GM12878 (cell line): ENCODE results near the gene THOC7. TPM values are rescaled to one million over a fixed set of nuclear protein-coding genes. Genes with fewer than 3 reads are reported as not detected.

ENCODE experiments used
- ATAC-seq: fragments of 200-7000 bp; cut with Tn5 transposase; 3 replicates; pipeline ENCODE4 v1.9.1; 2020; ENCODE audit warnings: mild to moderate bottlenecking, moderate library complexity
- BruUV-seq: library from RNA; stranded (reverse); fragments of 400-500 nt; replicated peaks from 2 replicates; lab custom pipeline; 2021; lab: Mats Ljungman, UMichigan
- CTCF ChIA-PET: fragments of 300-600 bp; sonication (Branson Sonifier 250); formaldehyde crosslinking; extraction: SDS; loops from one replicate; lab custom pipeline; 2021; ENCODE audit warnings: inconsistent platforms; lab: Yijun Ruan, JAX
- POLR2A ChIA-PET: fragments of 350-600 bp; formaldehyde crosslinking; extraction: SDS; loops from one replicate; lab custom pipeline; 2021; ENCODE audit warnings: inconsistent platforms; lab: Charles Lee
- RAD21 ChIA-PET: fragments of 300-600 bp; sonication (Branson Sonifier 250); formaldehyde crosslinking; loops from one replicate; lab custom pipeline; 2023; ENCODE audit warnings: antibody characterized with exemption; ENCODE audit not compliant: unreplicated experiment; lab: Charles Lee
- SMC1A ChIA-PET: fragments of 300-600 bp; sonication (Branson Sonifier 250); formaldehyde crosslinking; loops from one replicate; lab custom pipeline; 2023; ENCODE audit not compliant: unreplicated experiment, uncharacterized antibody; lab: Charles Lee
- DNase-seq: peaks from one replicate; pipeline ENCODE4 v3.0.0-alpha.2; 2011; ENCODE audit warnings: low read depth, low spot score
- FAIRE-seq: peaks from 3 replicates; lab custom pipeline; 2011; peaks lifted over from hg19 to GRCh38; lab: Jason Lieb, UNC
- H2AFZ ChIP-seq: 2 replicates; pipeline ENCODE4 v1.6.0; 2011; ENCODE audit warnings: low read depth, low read length, control low read depth; ENCODE audit not compliant: control insufficient read depth
- H3K27ac ChIP-seq: 2 replicates; pipeline ENCODE4 v1.5.1; 2011; ENCODE audit warnings: control low read depth; ENCODE audit not compliant: control insufficient read depth, insufficient read depth
- H3K27me3 ChIP-seq, 2 experiments: replicated peaks in 1 of 2; 2 replicates each; pipeline versions ENCODE4 v1.6.0 to v1.6.1; 2011; ENCODE audit warnings: low read length in 1 of 2; ENCODE audit not compliant: control insufficient read depth in 2 of 2, insufficient read depth in 2 of 2
- H3K36me3 ChIP-seq, 2 experiments: 2 replicates each; pipeline ENCODE4 v1.5.1; 2011; ENCODE audit warnings: low read length in 1 of 2; ENCODE audit not compliant: control insufficient read depth in 2 of 2, insufficient read depth in 2 of 2
- H3K4me1 ChIP-seq: 2 replicates; pipeline ENCODE4 v1.6.1; 2011; ENCODE audit warnings: mild to moderate bottlenecking, low read length, moderate library complexity, mixed read lengths; ENCODE audit not compliant: control insufficient read depth, insufficient read depth
- H3K4me2 ChIP-seq: 2 replicates; pipeline ENCODE4 v1.6.0; 2011; ENCODE audit warnings: control low read depth; ENCODE audit not compliant: control insufficient read depth, insufficient read depth
- H3K4me3 ChIP-seq: fragments of 200-600 bp; sonication (generic); 2 replicates; pipeline ENCODE4 v1.5.1; 2016
- H3K79me2 ChIP-seq: 2 replicates; pipeline ENCODE4 v1.6.0; 2011; ENCODE audit warnings: low read length; ENCODE audit not compliant: control insufficient read depth, insufficient read depth
- H3K9ac ChIP-seq: 2 replicates; pipeline ENCODE4 v1.8.0; 2011; ENCODE audit warnings: low read length, control low read depth, mixed read lengths; ENCODE audit not compliant: control insufficient read depth, insufficient read depth
- H3K9me3 ChIP-seq: replicated peaks from 3 replicates; pipeline ENCODE4 v1.5.1; 2011; ENCODE audit warnings: mild to moderate bottlenecking, low read length; ENCODE audit not compliant: control insufficient read depth, insufficient read depth
- H4K20me1 ChIP-seq: 2 replicates; pipeline ENCODE4 v1.6.0; 2011; ENCODE audit not compliant: control insufficient read depth, insufficient read depth
- BCL11A ChIP-seq: IDR thresholded peaks from 2 replicates; pipeline ENCODE4 v1.6.1; 2011; ENCODE audit warnings: low read depth, low read length
- HDGF ChIP-seq: fragments of 450-650 bp; IDR thresholded peaks from 2 replicates; pipeline ENCODE4 v1.6.1; 2016; ENCODE audit warnings: antibody characterized with exemption
- MAX ChIP-seq: IDR thresholded peaks from 2 replicates; pipeline ENCODE4 v1.6.1; 2012; ENCODE audit warnings: low read depth, low read length, improper control_type of control experiment
- MYC ChIP-seq: IDR thresholded peaks from 2 replicates; pipeline ENCODE4 v1.6.1; 2011; ENCODE audit warnings: mild to moderate bottlenecking, low read length, moderate library complexity, inconsistent platforms; ENCODE audit not compliant: insufficient read depth, insufficient replicate concordance, insufficient read length, severe bottlenecking
- POLR2A ChIP-seq: IDR thresholded peaks from 2 replicates; pipeline ENCODE4 v1.6.1; 2011; ENCODE audit warnings: low read depth, mild to moderate bottlenecking, low read length
- SREBF1 ChIP-seq: IDR thresholded peaks from 2 replicates; pipeline ENCODE4 v1.6.1; 2012; ENCODE audit warnings: mild to moderate bottlenecking, low read length
- STAT1 ChIP-seq: fragments of 450-650 bp; conservative IDR thresholded peaks from 2 replicates; pipeline ENCODE4 v1.6.1; 2014; ENCODE audit warnings: antibody characterized with exemption, mild to moderate bottlenecking
- YY1 ChIP-seq: IDR thresholded peaks from 2 replicates; pipeline ENCODE4 v1.6.1; 2011; ENCODE audit warnings: low read depth, mild to moderate bottlenecking, low read length
- ZBTB40 ChIP-seq: fragments of 450-650 bp; IDR thresholded peaks from 2 replicates; pipeline ENCODE4 v1.6.1; 2016; ENCODE audit warnings: mild to moderate bottlenecking, moderate library complexity, borderline replicate concordance
- WGBS: methylation state at CpG from one replicate; pipeline ENCODE4 v1.1.6; 2016; ENCODE audit warnings: low lambda C conversion rate; ENCODE audit not compliant: insufficient replicate concordance, insufficient coverage; ENCODE audit errors: missing lambda C conversion rate; 5-methylcytosine and 5-hydroxymethylcytosine counted together
- in situ Hi-C: fragments of 300-500 bp; cut with MboI; formaldehyde crosslinking; loops from 9 replicates; pipeline ENCODE4 v1.14.3; 2018; ENCODE audit warnings: mixed read lengths
- intact Hi-C: fragments of 100-400 bp; cut with micrococcal nuclease; formaldehyde crosslinking; loops from one replicate; pipeline ENCODE4 v1.14.2; 2022; ENCODE audit not compliant: unreplicated experiment
- polyA plus RNA-seq, 11 experiments: library from polyadenylated mRNA; depleted of rRNA in 4 of 11; unstranded in 6 of 11; stranded (reverse) in 5 of 11; fragments of >200 nt; fragmentation: Nextera tagmentation in 4 of 11; fragmentation: Illumina TruSeq in 1 of 11; extraction: Ambion mirVana in 4 of 11; extraction: Trizol in 1 of 11; gene quantifications; 1 replicate in 1 of 11; 2 replicates in 10 of 11; pipeline versions ENCODE4 v1.2.1 to v1.2.3, GENCODE V29; 2011 to 2016; ENCODE audit warnings: inconsistent platforms in 2 of 11, missing spikeins in 2 of 11, low read depth in 1 of 11
- total RNA-seq, 4 experiments: library from RNA; depleted of rRNA in 3 of 4; stranded (reverse); fragments of >200 nt in 3 of 4; fragmentation: Illumina TruSeq in 1 of 4; extraction: Trizol in 1 of 4; gene quantifications; 2 replicates each; pipeline versions ENCODE4 v1.2.1 to v1.2.3, GENCODE V29; 2013 to 2021

The THOC7 gene
- total and polyA plus RNA-seq, 10 of the 15 experiments (the other 5 are each of a cell fraction or from before 2014, with no cell fraction given): 61.7 to 269 (median 138) TPM

DNA sequence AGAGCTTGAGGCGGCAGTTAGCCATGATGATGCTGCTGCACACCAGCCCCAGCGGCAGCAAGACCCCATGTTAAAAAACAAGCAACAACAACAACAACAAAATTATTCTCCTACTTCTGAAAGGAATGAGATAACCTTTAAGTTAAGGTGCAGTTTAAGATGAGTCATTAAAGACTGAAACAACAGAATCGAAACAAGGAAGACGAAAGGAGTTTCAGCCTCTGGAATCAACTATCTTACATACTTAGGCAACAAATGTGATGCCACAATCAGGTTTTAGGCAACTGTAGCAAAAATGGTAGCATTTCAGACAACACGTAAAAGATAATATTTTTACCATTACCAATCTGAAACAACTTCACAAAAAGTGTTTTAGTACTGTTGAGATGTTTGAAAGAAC, 36.4 kb upstream of the THOC7 start:
- FAIRE-seq (no peak), ATAC-seq (no peak), DNase-seq (no peak)
- in situ Hi-C loops: no loop called here
- Histone ChIP-seq H3K9ac (no peak overlapping the region), H4K20me1 (no peaks in the 10 kb centered on the region), H3K36me3 (peaks cover 2 to 7% of the 10 kb centered on the region in 2 experiments), H3K27ac (no peak overlapping the region), H2AFZ (no peak overlapping the region), H3K4me3 (no peak overlapping the region), H3K4me2 (no peak overlapping the region), H3K27me3 (no peaks in the 10 kb centered on the region), H3K9me3 (no peaks in the 10 kb centered on the region; the same call in 2 of the 3 replicates), H3K4me1 (peaks cover 11% of the 10 kb centered on the region; the same call in 1 of the 2 replicates), H3K79me2 (peaks cover 14% of the 10 kb centered on the region)
- ChIA-PET POLR2A (interaction anchor here (1.0 to 1.4 kb wide), 2 partner anchors 10 to 14 kb away, joined by 3 read pairs; no protein-coding TSS in a partner anchor), RAD21 (no interaction called here), CTCF (interaction anchor here (2.2 kb wide), 1 partner anchor 93 kb away, joined by 4 read pairs; no protein-coding TSS in a partner anchor), SMC1A (interaction anchor here (1.4 to 1.5 kb wide), 2 partner anchors 61 to 63 kb away, joined by 3 to 4 read pairs; no protein-coding TSS in a partner anchor)
- BruUV-seq: no TSS peak
- no peak for TF ChIP-seq MAX
- no peak for TF ChIP-seq ZBTB40
- no peak for TF ChIP-seq STAT1
- TF ChIP-seq SREBF1: no peak
- no peak for TF ChIP-seq MYC
- no peak for TF ChIP-seq YY1
- no peak for TF ChIP-seq HDGF
- TF ChIP-seq BCL11A: no peak
- TF ChIP-seq POLR2A: no peak
- WGBS: 98% methylated on average over 5 of the region's 5 CpGs
- intact Hi-C loops: no loop called here
